HG03558 (cell line): ENCODE data around the gene LPIN1.
"Not testable (repeated sequence)": the region's sequence is repeated elsewhere in the genome, so short reads cannot be mapped to it uniquely, and the experiment has no call there.

ENCODE experiments used
- ATAC-seq: cut with Tn5 transposase; IDR thresholded peaks from one replicate; pipeline ENCODE4 v1.9.1; 2021; ENCODE audit warnings: moderate number of reproducible peaks; ENCODE audit not compliant: unreplicated experiment; ENCODE audit errors: extremely low read depth

LPIN1 gene

DNA sequence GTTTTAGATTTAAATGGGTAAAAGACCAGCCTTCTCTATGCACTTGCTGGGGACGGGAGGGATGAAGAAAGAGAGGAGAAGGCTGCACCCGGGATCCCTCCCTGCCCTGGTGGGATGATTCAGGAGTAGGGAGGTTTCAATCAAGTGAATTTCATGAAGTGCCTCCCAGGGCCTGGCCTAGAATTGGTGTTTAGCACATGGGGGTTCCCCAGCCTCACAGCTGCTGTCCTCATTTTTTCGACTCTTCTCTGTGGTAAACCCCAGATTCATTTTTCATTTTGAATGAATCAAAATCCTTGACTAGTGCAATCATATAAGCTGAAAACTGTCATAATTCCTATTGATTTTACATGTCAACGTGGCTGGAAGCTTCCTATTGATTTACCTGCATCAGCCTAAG, 81.1 kb downstream of the LPIN1 start:
- ATAC-seq: peak; percentile 30

DNA sequence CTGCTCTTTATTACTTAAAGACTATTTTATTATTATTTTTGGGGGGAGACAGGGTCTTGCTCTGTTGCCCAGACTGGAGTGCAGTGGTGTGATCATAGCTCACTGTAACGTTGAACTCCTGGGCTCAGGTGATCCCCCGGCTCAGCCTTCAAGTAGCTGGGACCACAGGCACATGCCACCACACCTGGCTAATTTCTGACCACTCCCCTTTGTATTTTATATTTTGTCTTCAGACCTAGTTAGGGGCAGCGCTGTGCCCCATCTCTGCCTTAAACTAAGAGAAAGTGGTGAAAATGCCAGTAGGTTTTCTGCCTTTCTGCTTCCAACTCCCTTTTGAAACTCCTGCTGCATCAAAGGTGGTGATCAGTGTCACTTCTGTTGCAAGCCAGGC, 82.5 kb downstream of the LPIN1 start:
- ATAC-seq: no peak

DNA sequence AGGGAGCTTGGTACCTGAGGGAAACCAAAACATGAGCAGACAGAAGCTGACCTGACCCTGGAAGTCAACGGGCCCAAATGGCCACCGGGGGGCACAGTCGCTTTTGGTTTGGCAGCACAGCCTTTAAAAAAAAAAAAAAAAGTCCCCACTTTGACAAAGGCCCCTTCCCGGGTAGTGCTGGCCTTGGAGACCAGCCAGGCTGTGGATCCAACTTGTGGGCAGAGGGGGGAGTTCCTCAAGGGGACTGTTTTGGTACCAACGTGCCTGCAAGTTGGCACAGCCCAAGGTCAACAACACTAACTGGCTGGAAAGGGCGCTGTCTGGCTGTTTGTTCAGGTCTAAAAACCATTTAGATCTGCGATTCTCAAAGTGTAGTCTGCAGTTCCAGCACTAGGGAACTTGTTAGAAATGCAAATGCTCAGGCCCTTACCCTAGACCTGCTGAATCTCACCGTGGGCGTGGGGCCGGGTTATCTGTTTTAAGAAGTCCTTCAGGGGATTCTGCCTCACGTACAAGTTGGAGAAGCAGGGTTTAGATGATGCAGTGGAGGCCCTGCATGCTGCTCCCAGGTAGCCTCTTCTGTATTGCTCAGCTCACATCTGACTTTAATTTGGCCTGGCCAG, 83.0 kb downstream of the LPIN1 start:
- no peak for ATAC-seq

DNA sequence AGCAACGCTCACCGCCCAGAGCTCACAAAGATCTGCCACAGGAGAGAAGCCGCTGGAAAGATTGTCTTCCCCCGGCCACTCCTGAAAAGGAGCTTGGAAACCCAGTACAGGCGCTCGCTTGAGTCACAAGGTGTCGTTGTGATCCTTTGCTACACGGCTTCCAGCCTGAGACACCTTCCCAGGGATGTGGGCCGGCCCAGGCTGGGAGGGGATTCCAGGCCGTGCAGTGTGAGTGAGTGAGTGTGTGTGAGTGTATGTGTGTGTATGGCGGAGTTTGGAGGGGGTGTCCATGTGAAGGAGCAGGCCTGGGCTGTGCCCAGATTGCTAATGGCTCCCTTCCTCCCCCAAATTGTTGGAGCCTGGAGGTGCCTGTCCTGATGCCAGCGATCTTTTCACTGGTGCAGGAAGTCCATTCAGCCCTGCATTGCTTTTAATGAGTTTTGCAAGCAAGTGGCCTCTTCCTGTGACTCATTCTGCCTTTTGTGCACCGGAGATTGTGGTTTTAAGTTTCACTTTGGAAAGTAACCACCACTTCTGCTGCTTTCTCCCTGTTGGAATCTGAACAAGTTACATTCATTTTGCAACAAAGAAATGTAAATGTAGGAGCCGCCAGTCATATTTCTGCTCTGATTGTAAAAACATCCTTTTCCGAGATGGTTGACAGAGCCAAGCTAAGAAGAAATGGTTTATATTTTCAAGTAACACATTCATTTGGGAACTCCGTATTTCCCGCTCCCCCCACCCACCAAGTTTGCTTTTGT, 83.7 kb downstream of the LPIN1 start:
- ATAC-seq: peak; percentile 73

DNA sequence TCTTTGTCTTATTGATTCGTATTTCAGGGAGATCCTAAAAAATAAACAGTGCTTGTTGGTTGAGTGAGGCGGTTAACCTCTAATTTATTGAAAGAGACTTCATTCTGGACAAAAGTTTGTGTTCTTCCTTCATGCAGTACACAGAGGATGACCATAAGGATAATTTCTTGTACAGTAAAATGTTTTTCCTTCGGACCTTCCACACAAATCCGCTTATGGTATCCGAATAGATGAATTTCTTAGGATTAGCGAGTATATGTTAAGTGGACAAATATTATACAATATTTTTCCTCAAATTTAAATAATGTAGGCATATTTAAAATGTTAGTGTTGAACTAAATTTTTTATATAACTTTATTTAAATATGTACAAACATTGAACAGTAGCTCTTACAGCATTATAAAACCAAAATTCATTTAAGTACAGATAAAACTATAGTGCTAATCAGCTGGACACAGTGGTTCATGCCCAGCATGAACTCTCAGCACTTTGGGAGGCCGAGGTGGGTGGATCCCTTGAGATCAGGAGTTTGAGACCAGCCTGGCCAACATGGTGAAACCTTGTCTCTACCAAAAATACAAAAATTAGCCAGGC, 84.4 kb downstream of the LPIN1 start:
- no peak for ATAC-seq

DNA sequence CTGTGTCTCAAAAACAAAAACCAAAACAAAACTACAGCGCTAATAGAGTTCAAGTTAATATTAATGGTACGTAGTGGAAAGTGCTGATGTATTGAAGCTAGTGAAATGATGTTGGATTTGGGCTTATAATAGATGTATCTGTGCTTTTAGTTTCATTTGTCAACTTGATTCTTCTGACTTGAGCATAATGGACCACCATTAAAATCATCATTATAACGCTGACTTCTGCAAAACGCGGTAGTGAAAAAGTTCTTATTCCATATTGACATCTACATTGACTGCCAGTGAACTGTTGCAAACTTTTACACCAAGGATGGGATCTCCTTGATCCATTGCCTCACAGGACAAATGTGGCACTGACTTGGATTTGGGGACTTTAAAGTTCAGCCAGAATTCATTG, 85.0 kb downstream of the LPIN1 start:
- ATAC-seq: no peak

DNA sequence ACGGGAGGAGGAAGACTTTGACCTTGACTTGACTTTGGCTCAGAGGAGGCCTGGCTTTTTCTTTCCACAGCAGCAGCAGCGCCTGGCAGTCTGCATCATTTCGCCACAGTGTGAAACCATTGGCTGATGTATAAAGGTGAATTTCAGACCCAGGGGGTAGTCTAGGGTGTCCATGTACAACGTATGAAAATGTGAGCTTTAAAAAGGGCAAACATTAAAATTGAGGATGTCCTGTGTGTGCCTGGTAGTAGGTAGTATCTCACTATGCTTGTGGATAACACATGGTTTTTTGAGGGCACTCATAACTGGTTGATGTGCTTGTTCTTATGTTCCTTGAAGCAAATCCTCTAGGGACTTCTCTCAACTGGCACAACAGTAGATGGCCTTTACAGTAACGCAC, 86.1 kb downstream of the LPIN1 start:
- ATAC-seq: no peak

DNA sequence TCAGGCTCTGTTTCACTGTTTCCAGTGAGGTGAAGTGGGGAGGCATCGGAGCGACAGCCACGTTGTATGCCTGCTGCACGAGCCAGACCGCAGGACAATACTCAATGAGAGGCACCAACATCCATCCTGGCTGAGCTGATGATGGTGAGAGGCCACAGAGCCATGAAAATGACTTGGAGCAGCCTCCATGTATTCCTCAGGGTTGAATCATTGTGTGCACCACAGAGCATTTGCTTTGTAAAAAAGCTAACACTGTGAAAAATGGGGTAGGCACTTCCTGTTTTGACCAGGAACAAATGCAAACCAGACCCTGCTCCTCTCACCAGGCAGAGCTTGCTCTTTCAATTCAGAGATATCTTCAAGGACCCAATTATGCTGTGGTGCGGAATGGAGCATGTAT, 87.2 kb downstream of the LPIN1 start:
- ATAC-seq: no peak

DNA sequence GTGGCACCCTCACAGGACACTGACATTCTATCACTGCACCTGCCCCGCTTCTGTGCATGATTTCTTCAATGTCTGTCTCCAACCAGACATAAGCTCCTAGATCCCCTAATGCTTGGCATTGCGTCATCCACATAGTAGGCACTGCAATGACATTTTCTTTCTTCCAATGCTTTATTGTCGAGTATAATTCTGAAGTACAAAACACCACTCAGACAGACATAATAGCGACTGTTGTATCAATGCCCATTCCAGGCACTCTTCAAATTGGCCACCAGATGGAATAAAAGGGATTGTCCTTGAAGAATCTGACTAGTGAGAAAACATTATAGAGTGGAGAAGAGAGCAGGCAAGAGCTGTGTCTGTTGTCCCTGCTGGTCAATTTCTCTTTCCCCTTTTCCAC, 89.0 kb downstream of the LPIN1 start:
- ATAC-seq: no peak

DNA sequence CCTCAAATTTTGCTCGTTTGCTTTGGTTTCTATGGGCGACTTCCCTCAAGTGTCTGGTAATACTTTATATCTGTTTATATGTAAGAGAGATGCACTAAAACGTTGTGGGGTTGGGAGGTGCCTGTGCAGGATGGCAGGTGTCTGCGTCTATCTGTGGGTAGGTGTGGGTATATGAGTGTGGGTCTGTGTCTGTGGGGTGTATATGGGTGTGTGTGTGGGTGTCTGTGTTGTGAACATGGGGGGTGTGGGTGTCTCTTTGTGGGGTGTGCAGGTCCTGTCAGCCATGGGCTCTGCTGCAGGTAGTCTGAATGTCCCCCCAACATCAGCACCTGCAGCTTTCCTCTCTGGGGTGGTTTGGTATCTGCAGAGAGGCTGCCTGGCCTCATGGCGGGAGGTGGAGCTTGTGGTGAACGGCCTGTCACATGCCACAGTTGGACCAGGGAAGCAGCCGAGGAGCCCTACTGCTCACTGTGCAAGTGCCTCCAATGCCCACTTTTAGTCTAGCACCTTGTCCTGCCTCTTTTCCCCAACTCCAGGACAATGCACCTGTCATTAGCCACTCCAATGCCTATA, 90.3 kb downstream of the LPIN1 start:
- no peak for ATAC-seq

DNA sequence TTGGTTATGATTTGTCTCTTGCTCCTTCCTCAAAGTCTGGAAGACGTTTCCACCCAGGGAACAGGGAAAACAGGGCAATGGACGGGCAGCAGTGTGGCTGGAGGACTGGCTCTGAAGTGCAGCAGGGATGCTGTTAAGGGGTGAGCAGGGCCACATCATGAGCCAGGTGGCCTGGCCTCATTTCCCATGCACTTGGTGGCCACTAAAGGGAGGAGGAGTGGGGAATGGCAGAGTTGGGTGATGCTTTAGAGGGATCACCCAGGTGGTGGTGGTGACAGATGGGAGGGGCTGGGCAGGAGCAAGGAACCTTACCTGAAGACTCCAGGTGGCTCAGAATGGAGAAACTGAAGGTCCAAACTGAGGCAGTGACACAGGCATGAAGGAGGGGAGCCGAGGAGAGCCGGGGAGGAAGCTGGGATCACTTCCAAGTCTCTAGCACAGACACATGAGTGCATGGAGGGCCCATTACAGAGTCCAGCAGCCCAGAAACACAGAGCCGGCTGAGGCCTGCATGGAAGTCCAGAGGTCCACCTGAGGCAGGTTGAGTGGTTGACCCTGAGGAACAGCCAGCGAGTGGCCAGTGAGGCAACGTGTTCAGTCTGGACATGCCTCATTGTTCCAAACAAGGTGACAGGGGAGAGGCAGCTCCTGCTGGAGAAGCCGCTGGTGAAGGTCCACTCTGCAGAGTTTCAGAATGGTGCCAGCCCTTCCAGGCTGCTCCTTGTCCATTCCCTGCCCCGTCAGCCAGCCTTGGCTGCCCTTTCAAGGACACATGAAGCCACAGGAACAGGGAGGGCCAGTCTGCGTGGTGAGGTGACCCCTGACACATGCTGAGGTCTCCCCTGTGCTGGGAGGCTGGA, 91.7 kb downstream of the LPIN1 start:
- ATAC-seq: no peak

DNA sequence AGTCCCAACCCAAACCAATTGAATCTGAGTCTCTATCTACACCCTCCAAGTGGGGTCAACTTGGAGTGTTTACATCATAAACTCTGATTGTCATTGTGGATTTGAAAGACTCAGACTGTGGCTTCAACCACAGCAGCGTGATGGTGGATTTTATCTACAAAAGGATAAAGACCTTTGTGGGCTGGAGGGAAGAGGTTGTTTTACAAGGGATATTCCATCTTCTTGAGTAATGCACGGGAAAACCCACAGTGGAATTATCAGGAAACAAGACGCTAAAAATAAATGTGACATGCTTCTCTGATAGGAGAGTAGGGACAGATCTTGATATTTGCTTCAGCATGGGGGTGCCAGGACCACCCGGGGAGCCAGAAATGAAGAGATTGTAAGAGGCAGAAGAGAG, 93.5 kb downstream of the LPIN1 start:
- ATAC-seq: no peak

DNA sequence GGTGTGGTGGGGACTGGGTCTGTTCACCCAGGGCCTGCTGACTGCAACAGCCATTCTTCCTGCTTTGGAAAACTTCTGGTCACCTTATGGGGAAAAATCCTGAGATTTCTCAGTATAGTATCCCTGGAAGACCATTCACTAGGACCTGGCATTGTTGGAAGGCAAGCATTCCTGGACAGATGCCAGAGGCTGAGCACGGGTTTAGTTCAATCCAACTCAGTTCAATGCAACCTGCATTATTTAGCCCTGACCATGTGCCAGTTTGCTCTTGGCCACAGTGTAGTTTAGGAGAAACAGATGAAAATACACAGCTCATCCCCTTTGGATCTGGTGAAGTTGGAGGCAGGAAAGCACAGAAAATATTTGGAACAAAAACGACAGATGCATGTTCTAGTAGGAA, 95.9 kb downstream of the LPIN1 start:
- no peak for ATAC-seq

DNA sequence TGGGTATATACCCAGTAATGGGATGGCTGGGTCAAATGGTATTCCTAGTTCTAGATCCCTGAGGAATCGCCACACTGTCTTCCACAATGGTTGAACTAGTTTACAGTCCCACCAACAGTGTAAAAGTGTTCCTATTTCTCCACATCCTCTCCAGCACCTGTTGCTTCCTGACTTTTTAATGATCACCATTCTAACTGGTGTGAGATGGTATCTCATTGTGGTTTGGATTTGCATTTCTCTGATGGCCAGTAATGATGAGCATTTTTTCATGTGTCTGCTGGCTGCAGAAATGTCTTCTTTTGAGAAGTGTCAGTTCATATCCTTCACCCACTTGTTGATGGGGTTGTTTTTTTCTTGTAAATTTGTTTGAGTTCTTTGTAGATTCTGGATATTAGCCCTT, 98.4 kb downstream of the LPIN1 start:
- ATAC-seq: not testable (repeated sequence)

DNA sequence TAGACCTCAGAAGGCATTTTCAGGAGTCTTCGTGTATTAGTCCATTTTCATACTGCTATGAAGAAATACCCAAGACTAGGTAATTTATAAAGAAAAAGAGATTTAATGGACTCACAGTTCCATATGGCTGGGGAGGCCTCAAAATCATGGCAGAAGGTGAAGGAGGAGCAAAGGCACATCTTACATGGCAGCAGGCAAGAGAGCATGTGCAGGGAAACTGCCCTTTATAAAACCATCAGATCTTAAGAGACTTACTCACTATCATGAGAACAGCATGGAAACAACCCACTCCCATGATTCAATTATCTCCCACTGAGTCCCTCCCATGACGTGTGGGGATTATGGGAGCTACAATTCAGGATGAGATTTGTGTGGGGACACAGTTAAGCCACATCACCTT, 101.5 kb downstream of the LPIN1 start:
- not testable (repeated sequence) for ATAC-seq

DNA sequence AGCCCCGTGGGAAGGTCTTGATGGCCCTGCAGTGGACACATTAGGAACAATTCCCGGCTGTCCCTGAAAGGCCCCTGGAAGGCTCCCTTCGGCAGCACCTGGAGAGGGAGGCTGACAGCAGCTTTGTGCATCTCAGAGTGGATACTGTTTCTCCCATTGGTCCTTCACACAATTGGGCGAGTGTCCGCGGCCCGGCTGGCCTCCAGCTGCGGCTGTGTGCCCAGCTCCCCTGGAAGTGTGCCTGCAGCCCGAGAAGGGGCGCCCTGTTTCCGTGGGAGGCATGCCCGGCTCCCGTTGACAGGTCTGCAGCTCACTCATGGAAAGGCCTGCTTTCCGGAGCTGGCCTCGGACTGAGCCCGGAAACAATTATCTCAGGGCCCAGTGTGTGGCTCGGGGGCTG, 103.7 kb downstream of the LPIN1 start:
- ATAC-seq: no peak

DNA sequence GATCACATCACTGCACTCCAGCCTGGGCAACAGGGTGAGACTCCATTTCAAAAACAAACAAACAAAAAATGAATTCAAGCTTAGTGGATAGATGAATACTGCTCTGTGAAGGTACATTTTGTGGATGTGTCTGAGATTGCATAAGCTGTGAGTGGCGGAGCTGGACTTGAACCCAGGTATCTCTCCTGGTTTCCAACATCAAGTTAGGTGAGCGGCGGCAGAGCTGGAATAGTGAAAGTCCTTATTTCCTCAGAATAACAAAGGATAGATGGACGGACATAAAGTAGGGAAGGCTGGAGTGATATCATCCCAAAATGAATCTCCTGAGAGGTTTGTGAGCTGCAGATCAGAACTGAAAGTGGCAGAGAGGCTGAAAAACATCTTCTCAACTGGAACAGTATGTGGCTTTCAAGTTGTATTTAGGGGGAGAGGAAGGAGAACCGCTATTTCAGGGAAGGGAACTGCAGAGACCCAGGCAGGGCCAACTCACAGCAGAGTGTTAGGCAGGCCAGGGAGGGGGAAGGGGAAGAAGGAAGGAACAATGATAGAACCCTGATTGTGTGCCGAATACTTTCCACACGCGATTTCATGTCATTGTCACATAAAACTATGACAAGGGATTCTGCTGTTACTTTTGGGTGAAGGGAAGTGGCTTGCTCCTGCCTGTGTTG, 106.2 kb downstream of the LPIN1 start:
- ATAC-seq: no peak

DNA sequence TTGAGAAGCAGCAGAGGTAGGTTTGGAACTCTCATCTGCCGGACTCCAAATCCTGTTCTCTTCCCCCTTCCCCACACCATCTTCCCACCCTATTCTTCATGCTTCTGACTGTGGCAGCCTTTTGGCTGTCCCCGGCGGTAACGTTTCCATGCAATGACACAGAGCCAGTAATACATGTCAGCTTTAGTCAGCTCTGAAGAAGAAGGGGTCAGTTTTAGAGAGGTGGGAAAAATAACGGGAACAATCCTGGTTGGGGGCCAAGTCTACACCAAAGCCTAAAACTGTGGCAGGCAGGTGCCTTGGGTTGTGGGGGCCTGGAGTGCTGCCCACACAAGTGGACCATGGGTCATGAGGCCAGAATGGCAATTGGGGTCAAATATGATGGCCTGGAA, 106.8 kb downstream of the LPIN1 start:
- ATAC-seq: no peak

DNA sequence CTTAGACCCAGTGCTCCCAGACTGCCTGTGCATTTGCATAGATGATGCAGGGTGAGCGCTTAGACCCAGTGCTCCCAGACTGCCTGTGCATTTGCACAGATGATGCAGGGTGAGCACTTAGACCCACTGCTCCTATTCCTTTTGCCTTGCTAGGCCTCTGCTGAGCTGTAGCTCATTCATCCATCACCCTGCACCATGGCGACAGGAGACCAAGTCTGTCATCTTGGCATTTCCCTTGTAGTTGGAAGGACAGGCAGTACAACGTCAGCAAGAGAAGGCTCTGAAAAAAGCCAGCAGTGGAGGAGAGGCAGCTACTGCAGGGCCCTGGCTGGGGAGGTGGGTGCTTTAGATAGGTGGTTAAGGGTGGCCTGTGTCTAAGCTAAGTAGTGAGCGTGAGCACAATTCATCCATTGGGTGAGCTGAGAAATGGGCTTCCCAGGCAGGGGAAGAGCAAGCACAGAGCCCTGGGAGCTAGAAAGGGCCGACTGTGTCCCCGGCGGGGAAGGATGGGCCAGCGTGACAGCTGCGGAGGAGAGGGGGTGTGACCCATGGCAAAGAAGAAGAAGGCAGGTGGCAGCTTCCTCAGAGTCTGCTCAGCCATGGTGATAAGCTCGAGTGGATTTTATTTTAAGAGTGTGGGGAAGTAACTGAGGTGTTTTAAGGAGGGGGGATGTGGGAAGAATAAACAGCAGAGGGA, 108.8 kb downstream of the LPIN1 start:
- ATAC-seq: no peak
